GM21423 (cell line): Measurements from ENCODE around the gene IL1RAPL1.
"Not testable (repeated sequence)": the region's sequence is repeated elsewhere in the genome, so short reads cannot be mapped to it uniquely, and the experiment has no call there.

Source experiments
- ATAC-seq: cut with Tn5 transposase; IDR thresholded peaks from one replicate; pipeline ENCODE4 v1.9.1; 2021; ENCODE audit warnings: mild to moderate bottlenecking, moderate library complexity; ENCODE audit not compliant: unreplicated experiment

Gene IL1RAPL1

GRCh38 chrX:28766561-28766960 lies 179.3 kb downstream of the IL1RAPL1 start:
- not testable (repeated sequence) for ATAC-seq

GRCh38 chrX:28773807-28774206 lies 186.6 kb downstream of the IL1RAPL1 start:
- no peak for ATAC-seq

- ATAC-seq, result no peak
Measured at GRCh38 chrX:28787206-28787605, 200.0 kb downstream of the IL1RAPL1 start.

- ATAC-seq, result not testable (repeated sequence)
Measured at GRCh38 chrX:28800671-28801070, 213.4 kb downstream of the IL1RAPL1 start.

- ATAC-seq, result no peak
Measured at GRCh38 chrX:28802625-28803024, 215.4 kb downstream of the IL1RAPL1 start.

GRCh38 chrX:28835991-28836390 lies 248.7 kb downstream of the IL1RAPL1 start:
- no peak for ATAC-seq

GRCh38 chrX:28843817-28844216 lies 256.6 kb downstream of the IL1RAPL1 start:
- ATAC-seq, result no peak

- ATAC-seq, result no peak
Measured at GRCh38 chrX:28847423-28847822, 260.2 kb downstream of the IL1RAPL1 start.

- no peak for ATAC-seq
Measured at GRCh38 chrX:28848707-28849106, 261.5 kb downstream of the IL1RAPL1 start.

- ATAC-seq, result no peak
Measured at GRCh38 chrX:28850955-28851354, 263.7 kb downstream of the IL1RAPL1 start.

GRCh38 chrX:28851871-28852270 lies 264.6 kb downstream of the IL1RAPL1 start:
- ATAC-seq, result no peak

GRCh38 chrX:28854637-28855036 lies 267.4 kb downstream of the IL1RAPL1 start:
- ATAC-seq, result no peak

GRCh38 chrX:28876408-28876807 lies 289.2 kb downstream of the IL1RAPL1 start:
- ATAC-seq, result no peak

GRCh38 chrX:28876901-28877300 lies 289.7 kb downstream of the IL1RAPL1 start:
- ATAC-seq, result no peak

GRCh38 chrX:28880136-28880535 lies 292.9 kb downstream of the IL1RAPL1 start:
- no peak for ATAC-seq

GRCh38 chrX:28884823-28885222 lies 297.6 kb downstream of the IL1RAPL1 start:
- no peak for ATAC-seq

GRCh38 chrX:28888416-28888815 lies 301.2 kb downstream of the IL1RAPL1 start:
- no peak for ATAC-seq

- ATAC-seq, result no peak
Measured at GRCh38 chrX:28889591-28890090, 302.4 kb downstream of the IL1RAPL1 start.

GRCh38 chrX:28901637-28902036 lies 314.4 kb downstream of the IL1RAPL1 start:
- no peak for ATAC-seq

GRCh38 chrX:28910487-28910886 lies 323.2 kb downstream of the IL1RAPL1 start:
- no peak for ATAC-seq

- ATAC-seq, result no peak
Measured at GRCh38 chrX:28920153-28920943, 333.1 kb downstream of the IL1RAPL1 start.

GRCh38 chrX:28922106-28922505 lies 334.9 kb downstream of the IL1RAPL1 start:
- ATAC-seq, result no peak

GRCh38 chrX:28946846-28947245 lies 359.6 kb downstream of the IL1RAPL1 start:
- ATAC-seq, result no peak
